GM12865 (cell line): ENCODE data around the gene USH1G.

ENCODE experiments used
- DNase-seq: peaks from one replicate; pipeline ENCODE4 v3.0.0; 2010; ENCODE audit warnings: low read depth
- H3K4me3 ChIP-seq: 2 replicates; pipeline ENCODE4 v1.5.1; 2011; ENCODE audit warnings: mild to moderate bottlenecking, low read depth, low read length, control low read depth
- TF ChIP-seq, protein P1 (sequence below): IDR thresholded peaks from 2 replicates; pipeline ENCODE4 v1.5.1; 2011; ENCODE audit warnings: low read length, control low read depth, low read depth, inconsistent platforms; ENCODE audit not compliant: insufficient read depth; ENCODE audit errors: missing control alignments

The USH1G gene

DNA sequence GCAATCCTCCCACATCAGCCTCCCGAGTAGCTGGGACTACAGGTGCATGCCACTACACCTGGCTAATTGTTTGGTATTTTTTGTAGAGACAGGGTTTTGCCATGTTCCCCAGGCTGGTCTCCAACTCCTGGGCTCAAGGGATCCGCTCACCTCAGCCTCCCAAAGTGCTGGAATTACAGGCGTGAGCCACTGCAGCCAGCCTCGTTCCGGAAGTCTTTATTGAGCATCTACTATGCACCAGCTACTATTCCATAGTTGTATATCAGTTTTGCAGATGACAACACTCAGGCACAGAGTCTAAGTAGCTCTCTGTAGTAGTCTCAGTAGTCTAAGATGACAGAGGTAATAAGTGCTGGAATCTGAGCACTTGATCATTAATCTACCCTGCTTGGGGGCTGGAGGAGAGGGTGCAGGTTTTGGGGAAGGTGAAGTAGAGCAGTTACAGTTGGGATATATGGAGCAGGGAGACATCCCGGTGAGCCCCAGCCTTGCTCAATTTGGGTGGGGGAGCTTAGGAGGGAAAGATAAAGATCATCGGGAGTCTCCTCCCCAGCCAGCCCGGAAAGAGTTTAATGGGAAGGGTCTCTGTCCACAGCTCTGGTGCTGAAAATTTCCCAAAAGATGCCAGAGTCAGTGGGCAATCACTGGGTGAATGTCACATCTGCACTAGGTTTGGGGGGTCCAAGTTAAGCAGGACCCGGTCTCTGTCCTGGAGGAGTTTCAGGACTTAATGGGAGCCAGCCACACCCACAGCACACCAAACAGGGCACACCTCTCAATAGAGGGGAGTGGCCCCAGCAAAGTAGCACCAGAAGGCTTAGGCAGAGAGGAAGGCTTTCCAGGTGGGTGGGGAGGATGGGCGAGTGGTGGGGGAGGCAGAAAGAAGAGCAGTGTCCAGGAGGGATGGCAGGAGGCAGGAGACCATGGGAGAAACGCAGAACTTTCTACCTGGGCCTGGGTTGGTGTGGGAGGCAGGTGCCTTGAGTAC, 14.3 kb upstream of the USH1G start:
- TF ChIP-seq, protein P1, sequence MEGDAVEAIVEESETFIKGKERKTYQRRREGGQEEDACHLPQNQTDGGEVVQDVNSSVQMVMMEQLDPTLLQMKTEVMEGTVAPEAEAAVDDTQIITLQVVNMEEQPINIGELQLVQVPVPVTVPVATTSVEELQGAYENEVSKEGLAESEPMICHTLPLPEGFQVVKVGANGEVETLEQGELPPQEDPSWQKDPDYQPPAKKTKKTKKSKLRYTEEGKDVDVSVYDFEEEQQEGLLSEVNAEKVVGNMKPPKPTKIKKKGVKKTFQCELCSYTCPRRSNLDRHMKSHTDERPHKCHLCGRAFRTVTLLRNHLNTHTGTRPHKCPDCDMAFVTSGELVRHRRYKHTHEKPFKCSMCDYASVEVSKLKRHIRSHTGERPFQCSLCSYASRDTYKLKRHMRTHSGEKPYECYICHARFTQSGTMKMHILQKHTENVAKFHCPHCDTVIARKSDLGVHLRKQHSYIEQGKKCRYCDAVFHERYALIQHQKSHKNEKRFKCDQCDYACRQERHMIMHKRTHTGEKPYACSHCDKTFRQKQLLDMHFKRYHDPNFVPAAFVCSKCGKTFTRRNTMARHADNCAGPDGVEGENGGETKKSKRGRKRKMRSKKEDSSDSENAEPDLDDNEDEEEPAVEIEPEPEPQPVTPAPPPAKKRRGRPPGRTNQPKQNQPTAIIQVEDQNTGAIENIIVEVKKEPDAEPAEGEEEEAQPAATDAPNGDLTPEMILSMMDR = no peak
- H3K4me3 ChIP-seq = no peak overlapping the region
- DNase-seq = no peak

DNA sequence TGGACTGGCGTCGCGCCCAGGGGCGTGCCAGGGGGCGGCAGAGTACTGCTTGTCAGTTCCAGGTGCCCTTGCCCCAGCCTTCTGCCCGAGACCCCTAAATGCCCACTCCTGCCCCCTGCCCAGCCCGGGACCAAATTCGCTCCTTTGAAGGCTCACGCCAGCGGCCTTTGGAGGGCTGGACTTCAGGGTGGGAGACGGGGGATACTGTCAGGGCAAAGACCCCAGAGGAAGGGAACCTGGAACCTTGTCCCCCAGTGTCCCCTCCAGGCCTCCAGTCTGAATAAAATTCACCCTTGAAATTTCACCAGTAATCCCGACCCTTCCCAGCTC, 13.4 kb upstream of the USH1G start:
- TF ChIP-seq, protein P1 = no peak

DNA sequence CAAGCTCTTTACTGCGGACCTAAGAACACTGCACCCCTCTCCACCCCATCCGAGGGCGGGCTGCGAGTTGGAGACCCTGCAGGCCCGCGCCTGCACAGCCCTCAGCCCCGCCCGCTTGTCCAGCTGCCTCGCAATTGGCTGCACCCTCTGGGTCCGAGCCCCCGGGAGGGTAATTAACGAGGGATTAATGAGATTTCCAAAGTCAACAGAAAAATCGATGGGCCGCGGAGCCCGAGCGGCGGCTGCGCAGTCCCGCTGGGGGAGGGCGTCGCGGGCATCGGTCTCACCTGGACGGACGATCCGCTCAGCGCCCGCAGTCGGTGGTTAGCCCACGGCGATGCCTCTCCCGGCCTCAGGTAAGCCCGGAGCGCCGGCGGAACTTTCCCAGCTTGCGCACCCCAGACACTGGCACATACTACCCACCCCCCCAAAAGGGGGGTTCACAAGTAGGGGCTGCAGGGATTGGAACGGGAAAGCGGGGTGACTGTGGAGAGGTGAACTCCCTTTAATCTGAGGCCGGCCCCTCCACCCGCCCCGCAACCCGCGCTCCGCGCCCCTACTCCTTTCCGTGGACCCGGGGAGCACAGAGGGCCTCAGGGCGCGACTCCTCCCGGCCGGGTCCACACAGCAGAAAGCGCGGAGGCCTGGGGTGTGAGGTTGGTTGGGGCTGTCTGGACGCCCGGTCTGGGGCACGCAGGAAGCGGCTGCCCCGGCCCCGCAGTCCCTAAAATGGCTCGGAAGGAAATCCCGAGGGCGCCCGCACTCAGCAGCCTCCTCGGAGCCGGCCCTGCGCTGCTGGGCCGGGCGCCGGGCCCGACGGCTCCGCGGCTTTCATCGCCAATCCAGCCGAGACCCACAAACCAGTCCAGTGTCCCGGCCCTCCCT, 12.8 kb upstream of the USH1G start, which contains the start of gene OTOP3:
OTOP3 (plus strand) TSS at position 314 of the 885 bp plus-strand sequence; CDS start at position 338, 24 bp downstream.
- H3K4me3 ChIP-seq = no peak within 1 kb of the TSS
- DNase-seq = no peak
- TF ChIP-seq, protein P1 = no peak

More for the DNA sequence above, 13.4 kb upstream of the USH1G start:
- H3K4me3 ChIP-seq = no peak overlapping the region
- no peak for DNase-seq

DNA sequence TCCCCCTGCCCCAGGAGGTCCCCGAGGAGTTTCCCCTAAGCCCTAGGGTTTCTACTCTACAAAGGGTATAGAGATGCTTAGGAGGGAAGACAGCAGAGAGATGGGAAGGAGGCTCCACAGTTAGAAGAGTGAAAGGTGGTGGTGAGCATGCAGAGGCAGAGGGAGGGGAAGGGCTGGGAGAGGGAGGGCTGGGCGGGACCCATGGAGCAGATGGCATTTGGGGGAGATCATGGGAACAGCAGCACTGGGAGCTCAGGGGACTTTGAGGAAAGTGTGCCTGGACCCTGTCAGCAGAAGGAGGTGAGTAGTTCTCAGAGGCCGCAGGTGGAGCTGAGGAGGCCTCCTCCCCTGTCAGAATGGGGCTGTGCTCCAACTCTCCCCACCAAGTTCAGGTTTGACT, 12.0 kb upstream of the USH1G start:
- no peak for DNase-seq
- H3K4me3 ChIP-seq = no peak overlapping the region
- TF ChIP-seq, protein P1 = no peak

DNA sequence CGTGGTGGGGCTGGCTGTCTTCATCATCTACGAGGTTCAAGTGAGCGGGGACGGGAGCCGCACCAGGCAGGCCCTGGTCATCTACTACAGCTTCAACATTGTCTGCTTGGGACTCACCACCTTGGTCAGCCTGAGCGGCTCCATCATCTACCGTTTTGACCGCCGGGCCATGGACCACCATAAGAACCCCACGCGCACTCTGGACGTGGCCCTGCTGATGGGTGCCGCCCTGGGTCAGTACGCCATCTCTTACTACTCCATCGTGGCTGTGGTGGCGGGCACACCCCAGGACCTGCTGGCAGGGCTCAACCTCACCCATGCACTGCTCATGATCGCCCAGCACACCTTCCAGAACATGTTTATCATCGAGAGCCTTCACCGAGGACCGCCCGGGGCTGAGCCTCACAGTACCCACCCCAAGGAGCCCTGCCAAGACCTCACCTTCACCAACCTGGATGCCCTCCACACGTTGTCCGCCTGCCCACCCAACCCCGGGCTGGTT, 7.5 kb upstream of the USH1G start:
- no peak for DNase-seq
- H3K4me3 ChIP-seq = no peak overlapping the region
- TF ChIP-seq, protein P1 = no peak

DNA sequence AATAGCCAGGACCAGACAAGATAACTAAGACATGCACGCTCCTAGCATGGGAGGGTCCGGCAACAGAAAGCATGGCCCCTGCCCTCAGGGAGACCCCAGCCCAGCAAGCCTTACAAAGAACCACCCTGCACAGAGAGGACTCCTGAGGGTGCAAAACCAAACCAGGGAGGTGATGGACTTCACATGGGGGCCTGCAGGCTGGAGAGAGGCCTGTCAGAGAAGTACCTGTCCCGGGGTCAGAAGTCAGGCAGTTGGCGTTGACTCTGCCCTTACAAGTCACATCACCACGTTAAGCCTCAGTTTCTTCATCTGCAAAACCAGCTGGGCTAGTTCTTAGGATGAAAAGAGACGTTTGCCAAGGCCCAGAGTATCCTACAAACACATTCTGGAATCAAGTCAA, 5.7 kb upstream of the USH1G start:
- H3K4me3 ChIP-seq = no peak overlapping the region
- no peak for DNase-seq
- TF ChIP-seq, protein P1 = no peak
